ENCODE results near the gene NPHP1.

- TF ChIP-seq TAF1 (IDR thresholded peaks at IDR 0.05; ENCODE audit: low read depth), result no peak
- TF ChIP-seq, protein P1, sequence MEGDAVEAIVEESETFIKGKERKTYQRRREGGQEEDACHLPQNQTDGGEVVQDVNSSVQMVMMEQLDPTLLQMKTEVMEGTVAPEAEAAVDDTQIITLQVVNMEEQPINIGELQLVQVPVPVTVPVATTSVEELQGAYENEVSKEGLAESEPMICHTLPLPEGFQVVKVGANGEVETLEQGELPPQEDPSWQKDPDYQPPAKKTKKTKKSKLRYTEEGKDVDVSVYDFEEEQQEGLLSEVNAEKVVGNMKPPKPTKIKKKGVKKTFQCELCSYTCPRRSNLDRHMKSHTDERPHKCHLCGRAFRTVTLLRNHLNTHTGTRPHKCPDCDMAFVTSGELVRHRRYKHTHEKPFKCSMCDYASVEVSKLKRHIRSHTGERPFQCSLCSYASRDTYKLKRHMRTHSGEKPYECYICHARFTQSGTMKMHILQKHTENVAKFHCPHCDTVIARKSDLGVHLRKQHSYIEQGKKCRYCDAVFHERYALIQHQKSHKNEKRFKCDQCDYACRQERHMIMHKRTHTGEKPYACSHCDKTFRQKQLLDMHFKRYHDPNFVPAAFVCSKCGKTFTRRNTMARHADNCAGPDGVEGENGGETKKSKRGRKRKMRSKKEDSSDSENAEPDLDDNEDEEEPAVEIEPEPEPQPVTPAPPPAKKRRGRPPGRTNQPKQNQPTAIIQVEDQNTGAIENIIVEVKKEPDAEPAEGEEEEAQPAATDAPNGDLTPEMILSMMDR (IDR thresholded peaks at IDR 0.05; ENCODE audit: poor library complexity, severe bottlenecking), result no peak
Measured at GRCh38 chr2:110105608-110106467, 99.0 kb downstream of the NPHP1 start.
